GM12891 (cell line): ENCODE data around the gene ARHGAP26.

Source experiments
- POLR2A ChIP-seq: IDR thresholded peaks from 2 replicates; pipeline ENCODE4 v1.6.1; 2011; ENCODE audit warnings: low read depth, low read length, control low read depth
- POLR2AphosphoS5 ChIP-seq: IDR thresholded peaks from 2 replicates; pipeline ENCODE4 v1.6.1; 2011; ENCODE audit warnings: low read depth, low read length, control low read depth
- POU2F2 ChIP-seq: IDR thresholded peaks from 2 replicates; pipeline ENCODE4 v1.6.1; 2011; ENCODE audit warnings: low read depth, mild to moderate bottlenecking, control low read depth, low read length, moderate library complexity
- SPI1 ChIP-seq: IDR thresholded peaks from 2 replicates; pipeline ENCODE4 v1.6.1; 2011; ENCODE audit warnings: low read depth, low read length, control low read depth
- TAF1 ChIP-seq: IDR thresholded peaks from 2 replicates; pipeline ENCODE4 v1.6.1; 2011; ENCODE audit warnings: low read depth, low read length, control low read depth

DNA sequence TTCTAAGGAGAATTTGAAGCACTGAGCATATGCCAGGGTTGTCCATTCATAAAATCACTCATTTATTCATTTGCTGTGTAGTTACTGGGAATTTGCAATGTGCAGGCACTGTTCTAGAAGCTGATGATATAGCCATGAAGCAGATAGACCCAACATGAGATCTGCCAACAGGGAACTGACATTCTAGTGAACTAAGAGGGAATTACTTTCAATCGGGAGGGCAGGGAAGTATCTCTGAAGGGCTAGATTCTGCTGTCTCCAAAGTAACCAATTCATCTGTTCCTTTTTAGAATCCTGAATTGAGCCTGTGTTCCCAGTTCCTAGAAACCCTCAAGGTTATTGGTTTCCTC, 11.4 kb upstream of the ARHGAP26 start:
- no peak for TF ChIP-seq POU2F2
- no peak for TF ChIP-seq POLR2A
- TF ChIP-seq POLR2AphosphoS5, result no peak
- no peak for TF ChIP-seq TAF1
- TF ChIP-seq SPI1, result no peak
